OCI-LY3 (cell line): ENCODE data around the gene SQSTM1.

Source experiments
- H2AFZ ChIP-seq: fragments of 200-600, 300-600 bp; shearing (Covaris generic); 2 replicates; pipeline ENCODE4 v1.6.0; 2014; ENCODE audit warnings: antibody characterized with exemption, low read depth, low read length
- H3K27ac ChIP-seq: fragments of 200-600, 300-600 bp; sonication (generic); 2 replicates; pipeline ENCODE4 v1.5.1; 2014; ENCODE audit warnings: mild to moderate bottlenecking, low read length, moderate library complexity, mixed read lengths
- H3K27me3 ChIP-seq: fragments of 200-600, 300-600 bp; sonication (generic); 2 replicates; pipeline ENCODE4 v1.6.1; 2014; ENCODE audit warnings: low read depth, low read length, mixed read lengths
- H3K36me3 ChIP-seq: fragments of 200-600, 300-600 bp; sonication (generic); replicated peaks from 2 replicates; pipeline ENCODE3; 2014; ENCODE audit warnings: low read depth, low read length, mixed read lengths
- H3K4me1 ChIP-seq: fragments of 300-600, 200-600 bp; sonication (generic); 2 replicates; pipeline ENCODE4 v1.6.1; 2014; ENCODE audit warnings: low read length, mixed read lengths
- H3K4me2 ChIP-seq: fragments of 200-600, 300-600 bp; sonication (generic); 2 replicates; pipeline ENCODE4 v1.6.1; 2014; ENCODE audit warnings: low read length, mixed read lengths
- H3K4me3 ChIP-seq: fragments of 300-600, 200-600 bp; sonication (generic); 2 replicates; pipeline ENCODE4 v1.5.1; 2014; ENCODE audit warnings: antibody characterized with exemption, mild to moderate bottlenecking, low read length, moderate library complexity
- H3K79me2 ChIP-seq: fragments of 300-600, 200-600 bp; shearing (Covaris generic); 2 replicates; pipeline ENCODE4 v1.6.1; 2014; ENCODE audit warnings: mild to moderate bottlenecking, low read length, mixed read lengths
- H3K9ac ChIP-seq: fragments of 300-600, 200-600 bp; shearing (Covaris generic); 2 replicates; pipeline ENCODE4 v1.6.0; 2014; ENCODE audit warnings: mild to moderate bottlenecking, low read length, moderate library complexity
- H3K9me3 ChIP-seq: fragments of 200-600, 300-600 bp; shearing (Covaris generic); 2 replicates; pipeline ENCODE4 v1.6.1; 2014; ENCODE audit warnings: low read length, mixed read lengths; ENCODE audit not compliant: insufficient read depth
- H4K20me1 ChIP-seq: fragments of 200-600, 300-600 bp; sonication (generic); 2 replicates; pipeline ENCODE4 v1.6.1; 2016; ENCODE audit warnings: low read length, mixed read lengths; ENCODE audit not compliant: insufficient read depth
- EZH2phosphoT487 ChIP-seq: fragments of 200-600 bp; shearing (Covaris generic); IDR thresholded peaks from 2 replicates; pipeline ENCODE4 v1.6.1; 2018; ENCODE audit warnings: antibody characterized with exemption, mixed run types, low read depth
- TF ChIP-seq, protein P1 (sequence below): fragments of 200-600, 300-600 bp; sonication (generic); IDR thresholded peaks from 2 replicates; pipeline ENCODE4 v1.5.1; 2014; ENCODE audit warnings: antibody characterized with exemption, low read length, low read depth

Gene SQSTM1

DNA sequence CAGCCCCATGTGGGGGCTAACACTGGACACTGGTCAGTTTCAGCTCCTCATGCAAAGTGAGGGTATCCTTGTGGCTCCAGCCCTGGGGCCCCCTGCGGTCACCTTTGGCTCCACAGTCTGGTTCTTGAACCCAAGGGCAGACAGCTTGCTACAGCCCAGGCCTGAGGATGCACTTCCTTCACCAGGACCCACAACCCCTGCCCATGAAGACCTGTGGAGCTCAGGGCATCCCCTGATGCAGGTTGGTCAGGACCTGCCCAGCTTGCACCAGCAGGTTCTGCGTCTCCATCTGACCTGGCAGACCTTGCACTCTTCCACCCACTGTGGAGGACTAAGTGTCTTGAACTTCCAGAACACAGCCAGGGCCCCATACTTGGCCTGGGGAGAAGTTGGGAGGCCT lies 41.6 kb downstream of the SQSTM1 start:
- H3K4me3 ChIP-seq = no peak overlapping the region
- no peak overlapping the region for H3K4me2 ChIP-seq
- peaks cover 5% of the 10 kb centered on the region; the same call in 1 of the 2 replicates for H4K20me1 ChIP-seq
- H2AFZ ChIP-seq = no peak overlapping the region
- peaks cover 15% of the 10 kb centered on the region for H3K79me2 ChIP-seq
- no peaks in the 10 kb centered on the region for H3K27me3 ChIP-seq
- H3K9ac ChIP-seq = no peak overlapping the region
- H3K36me3 ChIP-seq = peaks cover 47% of the 10 kb centered on the region
- no peaks in the 10 kb centered on the region for H3K9me3 ChIP-seq
- TF ChIP-seq, protein P1, sequence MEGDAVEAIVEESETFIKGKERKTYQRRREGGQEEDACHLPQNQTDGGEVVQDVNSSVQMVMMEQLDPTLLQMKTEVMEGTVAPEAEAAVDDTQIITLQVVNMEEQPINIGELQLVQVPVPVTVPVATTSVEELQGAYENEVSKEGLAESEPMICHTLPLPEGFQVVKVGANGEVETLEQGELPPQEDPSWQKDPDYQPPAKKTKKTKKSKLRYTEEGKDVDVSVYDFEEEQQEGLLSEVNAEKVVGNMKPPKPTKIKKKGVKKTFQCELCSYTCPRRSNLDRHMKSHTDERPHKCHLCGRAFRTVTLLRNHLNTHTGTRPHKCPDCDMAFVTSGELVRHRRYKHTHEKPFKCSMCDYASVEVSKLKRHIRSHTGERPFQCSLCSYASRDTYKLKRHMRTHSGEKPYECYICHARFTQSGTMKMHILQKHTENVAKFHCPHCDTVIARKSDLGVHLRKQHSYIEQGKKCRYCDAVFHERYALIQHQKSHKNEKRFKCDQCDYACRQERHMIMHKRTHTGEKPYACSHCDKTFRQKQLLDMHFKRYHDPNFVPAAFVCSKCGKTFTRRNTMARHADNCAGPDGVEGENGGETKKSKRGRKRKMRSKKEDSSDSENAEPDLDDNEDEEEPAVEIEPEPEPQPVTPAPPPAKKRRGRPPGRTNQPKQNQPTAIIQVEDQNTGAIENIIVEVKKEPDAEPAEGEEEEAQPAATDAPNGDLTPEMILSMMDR = no peak
- TF ChIP-seq EZH2phosphoT487 = no peak
- H3K4me1 ChIP-seq = peaks cover 8% of the 10 kb centered on the region; the same call in 1 of the 2 replicates
- no peak overlapping the region for H3K27ac ChIP-seq

DNA sequence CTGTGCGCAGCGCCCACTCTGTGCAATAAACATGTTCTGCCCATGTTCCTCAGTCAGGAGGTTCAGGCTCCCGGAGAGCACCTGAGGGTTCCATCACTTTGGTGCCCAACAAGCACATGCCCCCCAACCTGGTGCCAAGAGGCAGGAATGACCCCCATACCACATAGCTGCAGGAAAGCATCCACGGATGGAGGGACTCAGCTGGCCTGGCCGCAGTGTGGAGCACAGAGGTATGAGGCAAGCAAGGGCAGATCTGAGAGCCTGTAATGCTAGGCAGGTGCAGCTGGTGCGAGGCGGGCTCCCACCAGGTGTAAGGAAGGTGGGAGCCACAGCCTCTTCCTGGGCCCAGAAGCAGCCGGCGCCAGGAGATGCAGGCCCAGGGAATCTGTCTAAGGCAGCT lies 42.2 kb downstream of the SQSTM1 start:
- H3K9ac ChIP-seq = no peak overlapping the region
- H3K4me1 ChIP-seq = peaks cover 5% of the 10 kb centered on the region; the same call in 1 of the 2 replicates
- peaks cover 5% of the 10 kb centered on the region; the same call in 1 of the 2 replicates for H4K20me1 ChIP-seq
- no peaks in the 10 kb centered on the region for H3K27me3 ChIP-seq
- H2AFZ ChIP-seq = no peak overlapping the region
- no peaks in the 10 kb centered on the region for H3K9me3 ChIP-seq
- H3K27ac ChIP-seq = no peak overlapping the region
- H3K79me2 ChIP-seq = peaks cover 10% of the 10 kb centered on the region; the same call in 1 of the 2 replicates
- H3K36me3 ChIP-seq = peaks cover 48% of the 10 kb centered on the region
- no peak overlapping the region for H3K4me2 ChIP-seq
- no peak overlapping the region for H3K4me3 ChIP-seq
- TF ChIP-seq, protein P1 = no peak
- no peak for TF ChIP-seq EZH2phosphoT487

DNA sequence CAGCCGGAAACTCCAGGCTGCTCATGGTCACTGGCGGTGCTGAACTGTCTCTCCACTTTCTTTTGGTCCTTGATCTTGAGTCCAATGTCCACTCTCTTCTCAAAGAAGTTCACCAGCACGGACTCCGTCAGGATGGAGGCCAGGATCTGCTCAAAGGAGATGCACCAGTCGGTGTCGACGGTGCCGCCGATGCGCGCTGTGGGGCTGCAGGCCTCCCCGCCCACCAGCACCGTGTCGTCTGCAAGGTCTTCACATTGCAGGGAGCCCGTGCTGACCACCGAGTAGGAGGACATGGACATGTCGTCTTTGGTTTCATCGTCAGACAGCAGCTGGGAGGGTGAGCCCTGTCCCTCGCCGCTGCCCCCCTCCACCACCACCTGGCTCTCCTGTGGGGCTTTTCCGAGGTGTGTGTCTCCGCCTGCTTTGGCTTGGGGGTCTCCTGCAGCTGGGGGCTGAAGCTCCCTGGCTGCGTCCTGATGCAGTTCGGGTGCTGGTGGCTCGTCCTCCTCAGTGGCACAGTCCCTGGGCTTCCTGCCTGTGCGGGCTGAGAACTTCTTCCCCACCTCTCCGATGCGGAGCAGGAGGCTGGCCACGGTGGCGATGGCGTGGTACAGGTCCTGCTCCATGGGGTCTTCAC lies 42.9 kb downstream of the SQSTM1 start:
- Histone ChIP-seq H3K27me3 (no peaks in the 10 kb centered on the region), H3K4me3 (no peak overlapping the region), H4K20me1 (peaks cover 5% of the 10 kb centered on the region; the same call in 1 of the 2 replicates), H3K4me2 (no peak overlapping the region), H3K9me3 (no peaks in the 10 kb centered on the region), H3K9ac (no peak overlapping the region), H3K27ac (no peak overlapping the region), H3K36me3 (peaks cover 51% of the 10 kb centered on the region), H3K4me1 (peaks cover 5% of the 10 kb centered on the region; the same call in 1 of the 2 replicates), H2AFZ (no peak overlapping the region), H3K79me2 (peaks cover 3% of the 10 kb centered on the region; the same call in 1 of the 2 replicates)
- TF ChIP-seq, protein P1 = no peak
- TF ChIP-seq EZH2phosphoT487 = no peak

DNA sequence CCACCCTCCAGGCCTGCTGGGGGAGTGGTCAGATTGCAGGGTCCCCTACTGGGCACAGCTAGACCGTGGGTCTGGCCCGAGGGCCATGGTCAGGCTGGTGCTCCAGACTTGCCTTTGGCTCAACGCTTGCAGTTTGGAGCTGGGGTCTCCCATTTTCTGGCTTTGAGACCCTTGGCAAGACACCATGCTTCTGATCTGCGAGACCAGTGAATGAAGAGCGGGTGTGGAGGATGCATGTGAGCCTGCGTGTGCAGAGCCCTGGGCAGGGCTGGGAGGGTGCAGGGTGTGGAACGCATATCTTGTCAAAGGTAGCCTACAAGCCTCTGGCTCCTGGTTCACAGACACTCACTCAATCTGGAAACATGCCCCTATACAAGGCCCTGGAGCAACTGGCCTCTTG lies 44.0 kb downstream of the SQSTM1 start:
- Histone ChIP-seq H2AFZ (no peak overlapping the region), H3K9ac (no peak overlapping the region), H4K20me1 (peaks cover 5% of the 10 kb centered on the region; the same call in 1 of the 2 replicates), H3K27ac (no peak overlapping the region), H3K79me2 (0 out of 2 replicates have a peak, but pooled peaks cover 3% of the 10 kb centered on the region), H3K9me3 (no peaks in the 10 kb centered on the region), H3K4me3 (no peak overlapping the region), H3K36me3 (peaks cover 58% of the 10 kb centered on the region), H3K27me3 (no peaks in the 10 kb centered on the region), H3K4me2 (no peak overlapping the region), H3K4me1 (peaks cover 2% of the 10 kb centered on the region; the same call in 1 of the 2 replicates)
- TF ChIP-seq, protein P1 = no peak
- no peak for TF ChIP-seq EZH2phosphoT487
